PC-3 (cell line): ENCODE measurements around the gene ARHGAP26. TPM values are rescaled to one million over a fixed set of nuclear protein-coding genes. Genes with fewer than 3 reads are reported as not detected.
A peak's percentile ranks its signal among the peaks of the same experiment; 100 is the strongest.

ENCODE experiments used
- ATAC-seq: fragments of 200-7000 bp; cut with Tn5 transposase; 2 replicates; pipeline ENCODE4 v1.9.1; 2020; ENCODE audit warnings: mild to moderate bottlenecking, moderate library complexity
- BruUV-seq: library from RNA; stranded (reverse); fragments of 400-500 nt; replicated peaks from 2 replicates; lab custom pipeline; 2021; lab: Mats Ljungman, UMichigan
- CTCF ChIA-PET: fragments of 300-600 bp; sonication (Branson Sonifier 250); formaldehyde crosslinking; loops from one replicate; lab custom pipeline; 2022; ENCODE audit warnings: antibody characterized with exemption; lab: Charles Lee
- POLR2A ChIA-PET: fragments of 300-600 bp; sonication (Branson Sonifier 250); formaldehyde crosslinking; loops from one replicate; lab custom pipeline; 2022; ENCODE audit warnings: antibody characterized with exemption; ENCODE audit not compliant: unreplicated experiment; lab: Charles Lee
- DNase-seq: peaks from one replicate; pipeline ENCODE4 v3.0.0-alpha.2; 2015
- H2AFZ ChIP-seq: fragments of 300-600 bp; sonication (generic); 2 replicates; pipeline ENCODE4 v1.6.0; 2016; ENCODE audit warnings: antibody characterized with exemption, low read length
- H3F3A ChIP-seq: fragments of 300-600 bp; sonication (generic); one replicate; pipeline ENCODE4 v1.6.0; 2017; ENCODE audit warnings: antibody characterized with exemption, low read length, control low read depth, mild to moderate bottlenecking; ENCODE audit not compliant: unreplicated experiment
- H3K27ac ChIP-seq: fragments of 300-600 bp; sonication (generic); 2 replicates; pipeline ENCODE4 v1.5.1; 2016; ENCODE audit warnings: mild to moderate bottlenecking, low read length
- H3K27me3 ChIP-seq: fragments of 300-600 bp; sonication (generic); 2 replicates; pipeline ENCODE4 v1.6.1; 2016; ENCODE audit warnings: low read length, mixed read lengths
- H3K36me3 ChIP-seq: fragments of 300-600 bp; sonication (generic); 2 replicates; pipeline ENCODE4 v1.6.1; 2016; ENCODE audit warnings: low read depth, mixed run types, low read length, mixed read lengths
- H3K4me1 ChIP-seq: fragments of 300-600 bp; sonication (generic); 2 replicates; pipeline ENCODE4 v1.5.1; 2016; ENCODE audit warnings: low read length; ENCODE audit not compliant: insufficient read depth
- H3K4me2 ChIP-seq: fragments of 300-600 bp; sonication (generic); 2 replicates; pipeline ENCODE4 v1.6.0; 2016; ENCODE audit warnings: low read length
- H3K4me3 ChIP-seq: fragments of 300-600 bp; sonication (generic); 2 replicates; pipeline ENCODE4 v1.5.1; 2016; ENCODE audit warnings: mild to moderate bottlenecking, low read length, mixed read lengths
- H3K79me2 ChIP-seq: fragments of 300-600 bp; sonication (generic); 2 replicates; pipeline ENCODE4 v1.6.1; 2017; ENCODE audit warnings: low read length, mixed read lengths
- H3K9ac ChIP-seq: fragments of 300-600 bp; sonication (generic); 2 replicates; pipeline ENCODE4 v1.6.0; 2016; ENCODE audit warnings: mild to moderate bottlenecking, low read length
- H3K9me2 ChIP-seq: fragments of 300-600 bp; sonication (generic); replicated peaks from 2 replicates; pipeline ENCODE4 v1.6.1; 2016; ENCODE audit warnings: mixed run types, low read length, mixed read lengths
- H3K9me3 ChIP-seq: fragments of 300-600 bp; sonication (generic); 2 replicates; pipeline ENCODE4 v1.6.1; 2016; ENCODE audit warnings: low read length, mixed read lengths
- H4K20me1 ChIP-seq: fragments of 300-600 bp; sonication (generic); 2 replicates; pipeline ENCODE4 v1.6.1; 2016; ENCODE audit warnings: low read length, mixed read lengths
- CTCF ChIP-seq: fragments of 300-600 bp; sonication (generic); conservative IDR thresholded peaks from 2 replicates; pipeline ENCODE4 v1.5.1; 2017; ENCODE audit warnings: antibody characterized with exemption, low read depth, mild to moderate bottlenecking, low read length
- EZH2 ChIP-seq: fragments of 300-600 bp; sonication (generic); IDR thresholded peaks from one replicate; pipeline ENCODE4 v1.6.1; 2017; ENCODE audit warnings: antibody characterized with exemption, mild to moderate bottlenecking, low read length; ENCODE audit not compliant: unreplicated experiment
- EZH2phosphoT487 ChIP-seq: fragments of 300-600 bp; sonication (generic); IDR thresholded peaks from 2 replicates; pipeline ENCODE4 v1.6.1; 2018; ENCODE audit warnings: mild to moderate bottlenecking, antibody characterized with exemption, low read length, borderline replicate concordance
- intact Hi-C: fragments of 100-400 bp; cut with micrococcal nuclease; formaldehyde crosslinking; loops from 2 replicates; pipeline ENCODE4 v1.9.0; 2023
- total RNA-seq: library from RNA; depleted of rRNA; stranded (reverse); fragments of >200 nt; gene quantifications from 2 replicates; pipeline ENCODE4 v1.2.3, GENCODE V29; 2014

Gene ARHGAP26
- total RNA-seq, 1 experiment from 2014 or later: 11.7 TPM

GRCh38 chr5:143262393-143263174, 492.4 kb downstream of the ARHGAP26 start:
- TF ChIP-seq EZH2 (no peak), CTCF (no peak)
- Histone ChIP-seq H3K27me3 (no peaks in the 10 kb centered on the region), H3K36me3 (no peaks in the 10 kb centered on the region), H3K9me2 (no peaks in the 10 kb centered on the region), H3K9ac (peak overlapping the region; percentile 44), H3K4me3 (no peak overlapping the region), H4K20me1 (no peaks in the 10 kb centered on the region), H3K9me3 (no peaks in the 10 kb centered on the region), H2AFZ (no peak overlapping the region), H3F3A (no peaks in the 10 kb centered on the region), H3K79me2 (no peaks in the 10 kb centered on the region), H3K27ac (peak overlapping the region; percentile 86), H3K4me1 (peaks cover 20% of the 10 kb centered on the region), H3K4me2 (no peak overlapping the region)
- CTCF ChIA-PET: no interaction called here
- POLR2A ChIA-PET: no interaction called here
- intact Hi-C loops: no loop called here
- BruUV-seq: no TSS peak
- DNase-seq (peak; percentile 76), ATAC-seq (peak; percentile 91)

- Histone ChIP-seq H3K4me1 (peaks cover 20% of the 10 kb centered on the region), H3K9me3 (no peaks in the 10 kb centered on the region), H3K9me2 (no peaks in the 10 kb centered on the region), H3K79me2 (no peaks in the 10 kb centered on the region), H2AFZ (no peak overlapping the region), H4K20me1 (no peaks in the 10 kb centered on the region), H3K27me3 (no peaks in the 10 kb centered on the region), H3K9ac (no peak overlapping the region), H3K36me3 (no peaks in the 10 kb centered on the region), H3K4me3 (no peak overlapping the region), H3K27ac (peak overlapping the region; percentile 86), H3K4me2 (no peak overlapping the region; the same call in 1 of the 2 replicates), H3F3A (no peaks in the 10 kb centered on the region)
- intact Hi-C loops: no loop called here
- TF ChIP-seq CTCF: no peak
- no peak for TF ChIP-seq EZH2phosphoT487
- no peak for TF ChIP-seq EZH2
- BruUV-seq: no TSS peak
- CTCF ChIA-PET: no interaction called here
- peak; percentile 52 for DNase-seq
- ATAC-seq: peak; percentile 19
- POLR2A ChIA-PET: no interaction called here
These were observed 493.2 kb downstream of the ARHGAP26 start for GRCh38 chr5:143263272-143263810.

GRCh38 chr5:143265995-143266394, 495.8 kb downstream of the ARHGAP26 start:
- Histone ChIP-seq H3K9ac (no peak overlapping the region), H3K4me3 (no peak overlapping the region), H3K36me3 (no peaks in the 10 kb centered on the region), H3F3A (no peaks in the 10 kb centered on the region), H3K4me2 (no peak overlapping the region), H3K9me3 (no peaks in the 10 kb centered on the region), H3K9me2 (no peaks in the 10 kb centered on the region), H2AFZ (no peak overlapping the region), H3K27ac (no peak overlapping the region), H3K79me2 (no peaks in the 10 kb centered on the region), H3K4me1 (peaks cover 18% of the 10 kb centered on the region), H4K20me1 (no peaks in the 10 kb centered on the region), H3K27me3 (no peaks in the 10 kb centered on the region)
- DNase-seq (no peak), ATAC-seq (no peak)
- CTCF ChIA-PET: no interaction called here
- POLR2A ChIA-PET: no interaction called here
- no TSS peak for BruUV-seq
- no peak for TF ChIP-seq EZH2
- TF ChIP-seq CTCF: no peak
- TF ChIP-seq EZH2phosphoT487: no peak
- intact Hi-C loops: no loop called here
